SK-N-SH treated with all-trans-retinoic acid at 6 μM for 48 hours (cell line): ENCODE measurements around the gene CDC16.

ENCODE experiments used
- ATAC-seq: fragments of 200-7000 bp; cut with Tn5 transposase; 3 replicates; pipeline ENCODE4 v1.9.1; 2020; ENCODE audit warnings: mild to moderate bottlenecking, moderate library complexity
- ARNTL ChIP-seq: fragments of 450-650 bp; formaldehyde crosslinking; IDR thresholded peaks from 2 replicates; pipeline ENCODE4 v1.5.0; 2020; ENCODE audit warnings: low read depth, mild to moderate bottlenecking, moderate library complexity, borderline replicate concordance
- BACH2 ChIP-seq: fragments of 250-450 bp; sonication (Bioruptor Pico); IDR thresholded peaks from 2 replicates; pipeline ENCODE4 v1.9.0; 2021; ENCODE audit warnings: mild to moderate bottlenecking, borderline replicate concordance
- CSDC2 ChIP-seq: fragments of 250-450 bp; sonication (Bioruptor Pico); IDR thresholded peaks from 2 replicates; pipeline ENCODE4 v1.5.0; 2020; ENCODE audit warnings: mild to moderate bottlenecking, moderate library complexity
- ESRRG ChIP-seq: fragments of 250-450 bp; sonication (Bioruptor Pico); IDR thresholded peaks from 2 replicates; pipeline ENCODE4 v1.6.1; 2021; ENCODE audit warnings: mild to moderate bottlenecking
- GLIS3 ChIP-seq: fragments of 250-450 bp; sonication (Bioruptor Pico); IDR thresholded peaks from 2 replicates; pipeline ENCODE4 v1.5.0; 2020; ENCODE audit warnings: mild to moderate bottlenecking, moderate library complexity
- ISL1 ChIP-seq: fragments of 250-450 bp; sonication (Bioruptor Pico); IDR thresholded peaks from 2 replicates; pipeline ENCODE4 v2.1.2; 2022; ENCODE audit warnings: mild to moderate bottlenecking, moderate library complexity
- OSR1 ChIP-seq: fragments of 250-450 bp; sonication (Bioruptor Pico); IDR thresholded peaks from 2 replicates; pipeline ENCODE4 v1.8.0; 2022; ENCODE audit warnings: moderate library complexity, mild to moderate bottlenecking, inconsistent platforms
- PPARA ChIP-seq: fragments of 250-450 bp; sonication (Bioruptor Pico); IDR thresholded peaks from 2 replicates; pipeline ENCODE4 v1.5.0; 2020; ENCODE audit warnings: mild to moderate bottlenecking, borderline replicate concordance
- RARB ChIP-seq: fragments of 250-450 bp; sonication (Bioruptor Pico); IDR thresholded peaks from 2 replicates; pipeline ENCODE4 v1.8.0; 2021; ENCODE audit warnings: mild to moderate bottlenecking, moderate library complexity
- SNAI2 ChIP-seq: fragments of 250-450 bp; sonication (Bioruptor Pico); IDR thresholded peaks from 2 replicates; pipeline ENCODE4 v1.5.0; 2020; ENCODE audit warnings: mild to moderate bottlenecking, moderate library complexity
- TCF4 ChIP-seq: fragments of 250-450 bp; sonication (Bioruptor Pico); IDR thresholded peaks from 2 replicates; pipeline ENCODE4 v1.8.0; 2021; ENCODE audit warnings: mild to moderate bottlenecking, moderate library complexity, borderline replicate concordance
- TOX ChIP-seq: fragments of 250-450 bp; sonication (Bioruptor Pico); IDR thresholded peaks from 2 replicates; pipeline ENCODE4 v1.8.0; 2021; ENCODE audit warnings: mild to moderate bottlenecking, moderate library complexity, borderline replicate concordance
- ZC3H10 ChIP-seq: fragments of 250-450 bp; sonication (Bioruptor Pico); IDR thresholded peaks from 2 replicates; pipeline ENCODE4 v1.5.1; 2021; ENCODE audit warnings: mild to moderate bottlenecking, moderate library complexity
- ZFP3 ChIP-seq: fragments of 250-450 bp; sonication (Bioruptor Pico); IDR thresholded peaks from 2 replicates; pipeline ENCODE4 v1.5.0; 2020; ENCODE audit warnings: mild to moderate bottlenecking, moderate library complexity
- ZFP30 ChIP-seq: fragments of 450-650 bp; formaldehyde crosslinking; IDR thresholded peaks from 2 replicates; pipeline ENCODE4 v1.5.0; 2022; ENCODE audit warnings: mild to moderate bottlenecking, moderate library complexity
- ZNF565 ChIP-seq: fragments of 450-650 bp; formaldehyde crosslinking; conservative IDR thresholded peaks from 2 replicates; pipeline ENCODE4 v1.5.0; 2020; ENCODE audit warnings: low read depth, mild to moderate bottlenecking, moderate library complexity
- ZNF70 ChIP-seq: fragments of 450-650 bp; formaldehyde crosslinking; IDR thresholded peaks from 2 replicates; pipeline ENCODE4 v1.5.0; 2020; ENCODE audit warnings: mild to moderate bottlenecking, moderate library complexity
- TF ChIP-seq, protein P1 (sequence below): fragments of 250-450 bp; sonication (Bioruptor Pico); IDR thresholded peaks from 2 replicates; pipeline ENCODE4 v1.5.1; 2020; ENCODE audit warnings: low read depth, mild to moderate bottlenecking, moderate library complexity
- TF ChIP-seq, protein P2 (sequence below): fragments of 250-450 bp; sonication (Bioruptor Pico); IDR thresholded peaks from 2 replicates; pipeline ENCODE4 v1.5.0; 2020; ENCODE audit warnings: mild to moderate bottlenecking, moderate library complexity
- TF ChIP-seq, protein P3 (sequence below): fragments of 250-450 bp; sonication (Bioruptor Pico); IDR thresholded peaks from 2 replicates; pipeline ENCODE4 v1.8.0; 2021; ENCODE audit warnings: low read depth, mild to moderate bottlenecking, moderate library complexity, borderline replicate concordance
- TF ChIP-seq, protein P4 (sequence below): fragments of 250-450 bp; sonication (Bioruptor Pico); IDR thresholded peaks from 2 replicates; pipeline ENCODE4 v1.8.0; 2020; ENCODE audit warnings: mild to moderate bottlenecking, moderate library complexity, borderline replicate concordance

The CDC16 gene

GRCh38 chr13:114230575-114230974, 4.1 kb upstream of the CDC16 start:
- no peak for TF ChIP-seq PPARA (CRISPR knock-in tag)
- no peak for TF ChIP-seq ESRRG (CRISPR knock-in tag)
- TF ChIP-seq CSDC2 (CRISPR knock-in tag): no peak
- TF ChIP-seq ZNF565 (CRISPR knock-in tag): no peak
- TF ChIP-seq BACH2 (CRISPR knock-in tag): no peak
- TF ChIP-seq RARB: no peak
- TF ChIP-seq ZC3H10: no peak
- no peak for ATAC-seq

- ATAC-seq: no peak
- TF ChIP-seq ZFP3 (CRISPR knock-in tag) (no peak), ZNF70 (CRISPR knock-in tag) (no peak), OSR1 (no peak), TOX (CRISPR knock-in tag) (no peak), ESRRG (CRISPR knock-in tag) (no peak), ISL1 (CRISPR knock-in tag) (no peak), TCF4 (CRISPR knock-in tag) (no peak), RARB (no peak), ARNTL (CRISPR knock-in tag) (no peak), ZFP30 (CRISPR knock-in tag) (no peak), ZNF565 (CRISPR knock-in tag) (no peak)
- TF ChIP-seq, protein P1, sequence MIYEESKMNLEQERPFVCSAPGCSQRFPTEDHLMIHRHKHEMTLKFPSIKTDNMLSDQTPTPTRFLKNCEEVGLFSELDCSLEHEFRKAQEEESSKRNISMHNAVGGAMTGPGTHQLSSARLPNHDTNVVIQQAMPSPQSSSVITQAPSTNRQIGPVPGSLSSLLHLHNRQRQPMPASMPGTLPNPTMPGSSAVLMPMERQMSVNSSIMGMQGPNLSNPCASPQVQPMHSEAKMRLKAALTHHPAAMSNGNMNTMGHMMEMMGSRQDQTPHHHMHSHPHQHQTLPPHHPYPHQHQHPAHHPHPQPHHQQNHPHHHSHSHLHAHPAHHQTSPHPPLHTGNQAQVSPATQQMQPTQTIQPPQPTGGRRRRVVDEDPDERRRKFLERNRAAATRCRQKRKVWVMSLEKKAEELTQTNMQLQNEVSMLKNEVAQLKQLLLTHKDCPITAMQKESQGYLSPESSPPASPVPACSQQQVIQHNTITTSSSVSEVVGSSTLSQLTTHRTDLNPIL (CRISPR knock-in tag): no peak
- TF ChIP-seq, protein P2, sequence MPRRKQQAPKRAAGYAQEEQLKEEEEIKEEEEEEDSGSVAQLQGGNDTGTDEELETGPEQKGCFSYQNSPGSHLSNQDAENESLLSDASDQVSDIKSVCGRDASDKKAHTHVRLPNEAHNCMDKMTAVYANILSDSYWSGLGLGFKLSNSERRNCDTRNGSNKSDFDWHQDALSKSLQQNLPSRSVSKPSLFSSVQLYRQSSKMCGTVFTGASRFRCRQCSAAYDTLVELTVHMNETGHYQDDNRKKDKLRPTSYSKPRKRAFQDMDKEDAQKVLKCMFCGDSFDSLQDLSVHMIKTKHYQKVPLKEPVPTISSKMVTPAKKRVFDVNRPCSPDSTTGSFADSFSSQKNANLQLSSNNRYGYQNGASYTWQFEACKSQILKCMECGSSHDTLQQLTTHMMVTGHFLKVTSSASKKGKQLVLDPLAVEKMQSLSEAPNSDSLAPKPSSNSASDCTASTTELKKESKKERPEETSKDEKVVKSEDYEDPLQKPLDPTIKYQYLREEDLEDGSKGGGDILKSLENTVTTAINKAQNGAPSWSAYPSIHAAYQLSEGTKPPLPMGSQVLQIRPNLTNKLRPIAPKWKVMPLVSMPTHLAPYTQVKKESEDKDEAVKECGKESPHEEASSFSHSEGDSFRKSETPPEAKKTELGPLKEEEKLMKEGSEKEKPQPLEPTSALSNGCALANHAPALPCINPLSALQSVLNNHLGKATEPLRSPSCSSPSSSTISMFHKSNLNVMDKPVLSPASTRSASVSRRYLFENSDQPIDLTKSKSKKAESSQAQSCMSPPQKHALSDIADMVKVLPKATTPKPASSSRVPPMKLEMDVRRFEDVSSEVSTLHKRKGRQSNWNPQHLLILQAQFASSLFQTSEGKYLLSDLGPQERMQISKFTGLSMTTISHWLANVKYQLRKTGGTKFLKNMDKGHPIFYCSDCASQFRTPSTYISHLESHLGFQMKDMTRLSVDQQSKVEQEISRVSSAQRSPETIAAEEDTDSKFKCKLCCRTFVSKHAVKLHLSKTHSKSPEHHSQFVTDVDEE: no peak
- TF ChIP-seq, protein P3, sequence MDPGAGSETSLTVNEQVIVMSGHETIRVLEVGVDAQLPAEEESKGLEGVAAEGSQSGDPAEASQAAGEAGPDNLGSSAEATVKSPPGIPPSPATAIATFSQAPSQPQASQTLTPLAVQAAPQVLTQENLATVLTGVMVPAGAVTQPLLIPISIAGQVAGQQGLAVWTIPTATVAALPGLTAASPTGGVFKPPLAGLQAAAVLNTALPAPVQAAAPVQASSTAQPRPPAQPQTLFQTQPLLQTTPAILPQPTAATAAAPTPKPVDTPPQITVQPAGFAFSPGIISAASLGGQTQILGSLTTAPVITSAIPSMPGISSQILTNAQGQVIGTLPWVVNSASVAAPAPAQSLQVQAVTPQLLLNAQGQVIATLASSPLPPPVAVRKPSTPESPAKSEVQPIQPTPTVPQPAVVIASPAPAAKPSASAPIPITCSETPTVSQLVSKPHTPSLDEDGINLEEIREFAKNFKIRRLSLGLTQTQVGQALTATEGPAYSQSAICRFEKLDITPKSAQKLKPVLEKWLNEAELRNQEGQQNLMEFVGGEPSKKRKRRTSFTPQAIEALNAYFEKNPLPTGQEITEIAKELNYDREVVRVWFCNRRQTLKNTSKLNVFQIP (CRISPR knock-in tag): no peak
- TF ChIP-seq, protein P4, sequence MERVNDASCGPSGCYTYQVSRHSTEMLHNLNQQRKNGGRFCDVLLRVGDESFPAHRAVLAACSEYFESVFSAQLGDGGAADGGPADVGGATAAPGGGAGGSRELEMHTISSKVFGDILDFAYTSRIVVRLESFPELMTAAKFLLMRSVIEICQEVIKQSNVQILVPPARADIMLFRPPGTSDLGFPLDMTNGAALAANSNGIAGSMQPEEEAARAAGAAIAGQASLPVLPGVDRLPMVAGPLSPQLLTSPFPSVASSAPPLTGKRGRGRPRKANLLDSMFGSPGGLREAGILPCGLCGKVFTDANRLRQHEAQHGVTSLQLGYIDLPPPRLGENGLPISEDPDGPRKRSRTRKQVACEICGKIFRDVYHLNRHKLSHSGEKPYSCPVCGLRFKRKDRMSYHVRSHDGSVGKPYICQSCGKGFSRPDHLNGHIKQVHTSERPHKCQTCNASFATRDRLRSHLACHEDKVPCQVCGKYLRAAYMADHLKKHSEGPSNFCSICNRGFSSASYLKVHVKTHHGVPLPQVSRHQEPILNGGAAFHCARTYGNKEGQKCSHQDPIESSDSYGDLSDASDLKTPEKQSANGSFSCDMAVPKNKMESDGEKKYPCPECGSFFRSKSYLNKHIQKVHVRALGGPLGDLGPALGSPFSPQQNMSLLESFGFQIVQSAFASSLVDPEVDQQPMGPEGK: no peak
Measured at GRCh38 chr13:114231886-114232285, 2.8 kb upstream of the CDC16 start.

DNA sequence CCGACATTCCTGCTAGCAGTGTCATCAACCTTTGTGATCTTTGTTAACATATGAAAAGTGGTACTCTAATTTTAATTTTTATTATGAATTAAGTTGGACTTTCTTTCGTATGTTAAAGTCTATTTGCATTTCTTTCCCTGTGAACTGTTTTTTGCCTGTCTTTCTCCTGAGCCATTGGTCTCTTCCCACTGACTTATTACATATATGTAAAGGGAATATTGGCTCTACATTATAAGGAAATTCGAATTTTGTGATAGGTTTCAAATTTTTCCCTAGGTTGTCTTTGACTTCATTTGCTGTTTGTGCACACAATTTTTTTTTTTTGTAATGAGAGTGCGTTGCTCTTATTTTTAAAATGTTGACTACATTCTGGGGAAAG, 442 bp upstream of the CDC16 start:
- no peak for TF ChIP-seq OSR1
- TF ChIP-seq ISL1 (CRISPR knock-in tag): no peak
- no peak for TF ChIP-seq ZFP3 (CRISPR knock-in tag)
- TF ChIP-seq SNAI2 (CRISPR knock-in tag): no peak
- no peak for TF ChIP-seq ZC3H10
- no peak for TF ChIP-seq GLIS3 (CRISPR knock-in tag)
- TF ChIP-seq, protein P2: no peak
- TF ChIP-seq CSDC2 (CRISPR knock-in tag): no peak
- TF ChIP-seq, protein P1 (CRISPR knock-in tag): no peak
- no peak for TF ChIP-seq ZNF70 (CRISPR knock-in tag)
- no peak for TF ChIP-seq ZNF565 (CRISPR knock-in tag)
- TF ChIP-seq BACH2 (CRISPR knock-in tag): no peak
- no peak for TF ChIP-seq TCF4 (CRISPR knock-in tag)
- TF ChIP-seq, protein P4: no peak
- no peak for ATAC-seq
